GM10266 (cell line): ENCODE data around the gene CASK.

Source experiments
- DNase-seq: peaks from one replicate; pipeline ENCODE4 v3.0.0; 2012; ENCODE audit errors: extremely low spot score
- TF ChIP-seq, protein P1 (sequence below): IDR thresholded peaks from 2 replicates; pipeline ENCODE4 v1.5.1; 2012; ENCODE audit warnings: mild to moderate bottlenecking, low read depth; ENCODE audit not compliant: control insufficient read depth, insufficient read depth; ENCODE audit errors: missing control alignments

CASK gene

DNA sequence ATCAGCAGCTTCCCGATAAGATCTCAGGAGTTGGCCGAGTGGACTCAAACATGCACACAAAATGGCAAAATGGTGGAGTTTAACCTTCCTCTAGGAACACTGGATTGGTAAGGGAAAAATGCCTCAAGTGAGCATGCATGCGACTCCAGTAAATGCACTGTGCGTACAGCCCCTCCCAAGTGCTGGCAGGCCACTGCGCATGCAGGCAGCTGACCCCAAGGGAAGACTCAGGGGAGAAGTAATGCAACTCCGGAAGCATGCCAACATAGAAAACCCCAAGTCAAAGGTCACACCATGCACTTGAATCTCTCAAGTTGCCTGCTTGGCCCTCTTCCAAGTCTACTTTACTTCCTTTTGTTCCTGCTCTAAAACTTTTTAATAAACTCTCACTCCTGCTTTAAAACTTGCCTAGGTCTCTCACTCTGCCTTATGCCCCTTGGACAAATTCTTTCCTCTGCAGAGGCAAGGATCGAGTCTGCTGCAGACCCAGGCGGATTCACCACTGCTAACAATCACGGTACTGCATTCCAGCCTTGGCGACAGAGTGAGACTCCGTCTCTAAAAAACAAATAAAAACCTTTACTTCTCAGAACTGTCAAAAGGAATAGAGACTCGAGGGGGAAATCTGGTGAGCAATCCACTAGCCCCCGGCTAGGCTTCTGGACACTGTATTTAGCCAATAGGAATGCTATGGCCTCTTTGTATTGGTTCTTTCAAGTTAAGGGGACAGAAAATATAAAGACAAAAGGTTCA lies 442.7 kb downstream of the CASK start:
- no peak for DNase-seq

DNA sequence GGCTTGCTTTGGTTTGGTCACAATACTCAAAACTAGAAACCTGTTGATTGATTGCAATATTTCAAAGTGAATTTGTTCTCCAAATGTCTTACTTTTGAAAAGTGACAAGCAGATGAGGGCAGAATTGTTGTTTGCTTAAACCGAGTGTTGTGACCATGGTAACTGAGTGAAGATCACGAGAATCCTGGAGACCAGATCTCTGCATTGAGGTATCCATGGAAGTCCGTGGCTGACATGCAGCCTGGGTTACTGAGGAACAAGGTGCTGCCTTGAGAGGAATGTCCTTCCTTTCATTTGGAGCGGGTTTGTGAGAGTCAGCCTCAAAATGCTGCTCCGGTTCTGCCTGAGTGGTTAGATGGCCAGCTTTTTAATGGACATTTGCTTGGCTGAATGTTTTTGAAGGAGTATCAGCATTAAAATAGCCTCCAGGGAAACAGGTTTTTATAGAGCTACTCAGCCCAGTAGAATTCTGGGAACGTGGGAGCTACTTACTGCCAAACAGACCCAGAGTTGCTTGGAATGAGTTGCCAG lies 444.9 kb downstream of the CASK start:
- DNase-seq = no peak
- TF ChIP-seq, protein P1, sequence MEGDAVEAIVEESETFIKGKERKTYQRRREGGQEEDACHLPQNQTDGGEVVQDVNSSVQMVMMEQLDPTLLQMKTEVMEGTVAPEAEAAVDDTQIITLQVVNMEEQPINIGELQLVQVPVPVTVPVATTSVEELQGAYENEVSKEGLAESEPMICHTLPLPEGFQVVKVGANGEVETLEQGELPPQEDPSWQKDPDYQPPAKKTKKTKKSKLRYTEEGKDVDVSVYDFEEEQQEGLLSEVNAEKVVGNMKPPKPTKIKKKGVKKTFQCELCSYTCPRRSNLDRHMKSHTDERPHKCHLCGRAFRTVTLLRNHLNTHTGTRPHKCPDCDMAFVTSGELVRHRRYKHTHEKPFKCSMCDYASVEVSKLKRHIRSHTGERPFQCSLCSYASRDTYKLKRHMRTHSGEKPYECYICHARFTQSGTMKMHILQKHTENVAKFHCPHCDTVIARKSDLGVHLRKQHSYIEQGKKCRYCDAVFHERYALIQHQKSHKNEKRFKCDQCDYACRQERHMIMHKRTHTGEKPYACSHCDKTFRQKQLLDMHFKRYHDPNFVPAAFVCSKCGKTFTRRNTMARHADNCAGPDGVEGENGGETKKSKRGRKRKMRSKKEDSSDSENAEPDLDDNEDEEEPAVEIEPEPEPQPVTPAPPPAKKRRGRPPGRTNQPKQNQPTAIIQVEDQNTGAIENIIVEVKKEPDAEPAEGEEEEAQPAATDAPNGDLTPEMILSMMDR = no peak

More for the DNA sequence above, 442.7 kb downstream of the CASK start:
- TF ChIP-seq, protein P1 = no peak

DNA sequence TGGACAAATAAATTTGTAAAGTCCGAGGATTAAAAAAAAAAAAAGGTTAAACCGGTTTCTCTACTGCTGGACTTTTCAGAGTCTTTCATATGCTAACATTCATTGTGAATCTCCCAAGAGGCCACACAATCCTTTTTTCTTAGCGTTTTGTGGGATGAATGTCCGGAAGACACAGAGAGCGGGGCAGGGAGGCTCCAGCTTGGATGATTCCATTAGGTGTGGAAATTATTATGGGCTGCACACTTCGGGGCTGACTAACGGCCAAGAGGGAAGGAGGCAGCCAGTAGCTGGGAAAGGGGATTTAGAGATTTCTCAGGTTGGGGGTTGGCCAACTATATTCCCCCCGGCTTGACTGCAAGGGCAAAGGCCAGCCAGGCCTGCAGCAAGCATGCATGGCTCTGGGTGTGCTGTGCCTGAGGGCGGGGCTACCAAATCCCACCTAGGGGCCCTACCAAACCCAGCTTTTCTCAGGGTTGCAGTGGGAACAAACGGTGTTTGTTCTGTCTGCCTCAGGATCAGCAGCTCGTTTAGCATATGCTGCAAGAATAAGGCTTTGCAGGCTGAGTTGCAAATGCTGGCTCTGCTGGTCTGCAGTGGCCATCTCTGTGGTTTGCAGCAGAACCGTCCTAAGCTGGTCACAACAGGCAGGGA lies 447.6 kb downstream of the CASK start:
- DNase-seq = no peak
- TF ChIP-seq, protein P1 = no peak

DNA sequence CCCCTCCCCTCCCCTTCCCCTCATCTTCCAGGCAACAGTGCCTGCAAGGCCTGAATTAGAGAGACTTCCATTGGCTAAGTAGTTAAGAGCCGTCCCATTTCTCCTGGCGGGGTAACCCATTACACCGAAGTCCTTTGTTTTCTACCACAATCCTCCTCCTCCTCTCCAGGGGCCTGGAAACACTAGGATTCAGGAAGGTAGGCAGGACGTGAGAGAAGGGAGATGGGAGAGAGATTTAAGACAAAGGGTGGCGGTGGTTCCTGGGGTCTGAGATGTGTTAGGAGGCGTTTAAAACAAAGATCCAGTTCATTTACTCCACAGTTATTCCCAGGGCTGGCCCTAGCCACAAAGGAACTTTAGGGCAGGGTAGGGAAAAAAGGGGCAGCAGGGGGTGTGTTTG lies 448.2 kb downstream of the CASK start:
- DNase-seq = no peak
- TF ChIP-seq, protein P1 = no peak

DNA sequence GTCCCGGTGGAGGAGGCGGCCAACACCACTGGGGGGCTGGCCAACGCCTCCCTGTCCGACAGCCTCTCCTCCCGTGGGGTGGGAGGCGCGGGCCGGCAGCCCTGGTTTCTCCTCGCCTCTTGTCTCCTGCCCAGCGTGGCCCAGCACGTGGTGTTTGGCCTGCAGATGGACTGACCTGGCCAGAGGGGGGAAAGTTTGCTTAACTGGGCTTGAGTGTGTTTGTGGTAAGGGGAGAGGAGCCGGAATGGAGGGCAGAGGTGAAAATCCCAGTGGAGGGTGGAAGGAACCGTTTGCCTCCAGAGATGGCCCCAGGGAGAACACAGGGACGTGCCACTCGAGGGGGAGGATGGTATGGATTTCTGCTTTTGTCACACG lies 448.6 kb downstream of the CASK start:
- DNase-seq = no peak
- TF ChIP-seq, protein P1 = no peak

DNA sequence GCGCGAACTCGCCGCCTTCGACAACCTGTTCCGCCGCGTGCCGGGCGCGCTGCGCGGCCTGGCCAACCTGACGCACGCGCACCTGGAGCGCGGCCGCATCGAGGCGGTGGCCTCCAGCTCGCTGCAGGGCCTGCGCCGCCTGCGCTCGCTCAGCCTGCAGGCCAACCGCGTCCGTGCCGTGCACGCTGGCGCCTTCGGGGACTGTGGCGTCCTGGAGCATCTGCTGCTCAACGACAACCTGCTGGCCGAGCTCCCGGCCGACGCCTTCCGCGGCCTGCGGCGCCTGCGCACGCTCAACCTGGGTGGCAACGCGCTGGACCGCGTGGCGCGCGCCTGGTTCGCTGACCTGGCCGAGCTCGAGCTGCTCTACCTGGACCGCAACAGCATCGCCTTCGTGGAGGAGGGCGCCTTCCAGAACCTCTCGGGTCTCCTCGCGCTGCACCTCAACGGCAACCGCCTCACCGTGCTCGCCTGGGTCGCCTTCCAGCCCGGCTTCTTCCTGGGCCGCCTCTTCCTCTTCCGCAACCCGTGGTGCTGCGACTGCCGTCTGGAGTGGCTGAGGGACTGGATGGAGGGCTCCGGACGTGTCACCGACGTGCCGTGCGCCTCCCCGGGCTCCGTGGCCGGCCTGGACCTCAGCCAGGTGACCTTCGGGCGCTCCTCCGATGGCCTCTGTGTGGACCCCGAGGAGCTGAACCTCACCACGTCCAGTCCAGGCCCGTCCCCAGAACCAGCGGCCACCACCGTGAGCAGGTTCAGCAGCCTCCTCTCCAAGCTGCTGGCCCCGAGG lies 449.2 kb downstream of the CASK start:
- DNase-seq = no peak
- TF ChIP-seq, protein P1 = no peak
